Glutamatergic neuron (in vitro differentiated cells): ENCODE data around the gene PPP3CB. TPM values are rescaled to one million over a fixed set of nuclear protein-coding genes. Genes with fewer than 3 reads are reported as not detected.

ENCODE experiments used
- DNase-seq: peaks from one replicate; pipeline ENCODE4 v3.0.0; 2022
- H3K27ac Mint-ChIP-seq: one replicate; pipeline ENCODE4 v1.8.0; 2020; ENCODE audit warnings: mild to moderate bottlenecking, mixed read lengths, inconsistent platforms; ENCODE audit not compliant: unreplicated experiment
- H3K27me3 Mint-ChIP-seq: one replicate; pipeline ENCODE4 v1.8.0; 2020; ENCODE audit warnings: mild to moderate bottlenecking, moderate library complexity, mixed read lengths, inconsistent platforms; ENCODE audit not compliant: unreplicated experiment
- H3K36me3 Mint-ChIP-seq: one replicate; pipeline ENCODE4 v1.8.0; 2020; ENCODE audit warnings: mild to moderate bottlenecking, mixed read lengths, inconsistent platforms; ENCODE audit not compliant: unreplicated experiment
- H3K4me1 Mint-ChIP-seq: one replicate; pipeline ENCODE4 v1.8.0; 2020; ENCODE audit warnings: mild to moderate bottlenecking, low read depth, mixed read lengths, inconsistent platforms; ENCODE audit not compliant: unreplicated experiment
- H3K4me3 Mint-ChIP-seq: one replicate; pipeline ENCODE4 v1.8.0; 2020; ENCODE audit warnings: mild to moderate bottlenecking, mixed read lengths, inconsistent platforms; ENCODE audit not compliant: unreplicated experiment
- H3K9me3 Mint-ChIP-seq: one replicate; pipeline ENCODE4 v1.8.0; 2020; ENCODE audit warnings: mild to moderate bottlenecking, moderate library complexity, mixed read lengths, inconsistent platforms; ENCODE audit not compliant: unreplicated experiment
- total RNA-seq: library from RNA; stranded (reverse); fragmentation: NEBNext Ultra II Directional; extraction: Animal tissue kit (Norgen Biotek cat#: 25700); gene quantifications from one replicate; pipeline ENCODE4 v1.2.1, GENCODE V29; 2021; ENCODE audit not compliant: unreplicated experiment
- TF ChIP-seq, protein P1 (sequence below): fragments of 200-600 bp; sonication (generic); IDR thresholded peaks from one replicate; pipeline ENCODE4 v1.5.0; 2021; ENCODE audit not compliant: partially characterized antibody, unreplicated experiment

The PPP3CB gene
- total RNA-seq, 1 donor from 2014 or later = 67.9 TPM

DNA sequence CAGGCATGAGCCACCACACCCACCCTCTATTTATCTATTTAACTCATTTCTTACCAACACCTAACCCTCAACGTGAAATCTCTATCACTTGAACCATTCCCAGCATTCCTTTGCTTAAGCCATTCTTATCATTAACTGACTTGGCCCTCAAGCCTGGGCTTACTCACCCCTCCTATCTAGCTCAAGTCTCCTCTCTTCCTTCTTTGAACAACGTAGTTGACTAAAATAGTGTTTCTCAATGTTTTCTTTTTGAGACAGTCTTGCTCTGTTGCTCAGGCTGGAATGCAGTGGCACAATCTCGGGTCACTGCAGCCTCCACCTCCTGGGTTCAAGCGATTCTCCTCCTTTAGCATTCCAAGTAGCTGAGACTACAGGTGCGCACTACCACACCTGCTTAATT, 89.0 kb downstream of the PPP3CB start:
- TF ChIP-seq, protein P1, sequence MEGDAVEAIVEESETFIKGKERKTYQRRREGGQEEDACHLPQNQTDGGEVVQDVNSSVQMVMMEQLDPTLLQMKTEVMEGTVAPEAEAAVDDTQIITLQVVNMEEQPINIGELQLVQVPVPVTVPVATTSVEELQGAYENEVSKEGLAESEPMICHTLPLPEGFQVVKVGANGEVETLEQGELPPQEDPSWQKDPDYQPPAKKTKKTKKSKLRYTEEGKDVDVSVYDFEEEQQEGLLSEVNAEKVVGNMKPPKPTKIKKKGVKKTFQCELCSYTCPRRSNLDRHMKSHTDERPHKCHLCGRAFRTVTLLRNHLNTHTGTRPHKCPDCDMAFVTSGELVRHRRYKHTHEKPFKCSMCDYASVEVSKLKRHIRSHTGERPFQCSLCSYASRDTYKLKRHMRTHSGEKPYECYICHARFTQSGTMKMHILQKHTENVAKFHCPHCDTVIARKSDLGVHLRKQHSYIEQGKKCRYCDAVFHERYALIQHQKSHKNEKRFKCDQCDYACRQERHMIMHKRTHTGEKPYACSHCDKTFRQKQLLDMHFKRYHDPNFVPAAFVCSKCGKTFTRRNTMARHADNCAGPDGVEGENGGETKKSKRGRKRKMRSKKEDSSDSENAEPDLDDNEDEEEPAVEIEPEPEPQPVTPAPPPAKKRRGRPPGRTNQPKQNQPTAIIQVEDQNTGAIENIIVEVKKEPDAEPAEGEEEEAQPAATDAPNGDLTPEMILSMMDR = no peak
- Mint-ChIP-seq H3K4me1 (peaks cover 12% of the 10 kb centered on the region), H3K9me3 (peaks cover 2% of the 10 kb centered on the region), H3K36me3 (no peaks in the 10 kb centered on the region), H3K27ac (no peak overlapping the region), H3K4me3 (no peak overlapping the region), H3K27me3 (peaks cover 4% of the 10 kb centered on the region)
- DNase-seq = no peak

DNA sequence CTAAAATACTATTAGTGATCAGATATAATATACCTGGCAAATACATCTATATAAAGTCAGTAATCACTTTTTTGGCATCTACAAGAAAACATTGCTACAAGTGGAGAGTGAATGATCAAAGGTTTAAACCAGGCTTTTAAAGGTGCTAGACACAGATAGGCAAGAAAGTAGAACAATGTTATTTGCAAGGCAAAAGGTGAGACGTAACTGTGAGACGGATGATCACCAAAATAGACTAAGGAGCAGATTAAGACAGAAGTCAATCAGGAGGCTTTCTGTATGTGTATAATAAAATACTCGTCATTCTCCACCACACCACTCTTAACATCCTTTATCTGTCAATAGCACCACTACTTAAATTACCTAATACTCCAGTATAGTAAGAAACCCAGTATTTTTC, 90.3 kb downstream of the PPP3CB start:
- no peak overlapping the region for H3K4me3 Mint-ChIP-seq
- no peak overlapping the region for H3K27ac Mint-ChIP-seq
- H3K27me3 Mint-ChIP-seq = peaks cover 4% of the 10 kb centered on the region
- no peaks in the 10 kb centered on the region for H3K36me3 Mint-ChIP-seq
- peaks cover 12% of the 10 kb centered on the region for H3K4me1 Mint-ChIP-seq
- no peak for DNase-seq
- peaks cover 2% of the 10 kb centered on the region for H3K9me3 Mint-ChIP-seq
- TF ChIP-seq, protein P1 = no peak

DNA sequence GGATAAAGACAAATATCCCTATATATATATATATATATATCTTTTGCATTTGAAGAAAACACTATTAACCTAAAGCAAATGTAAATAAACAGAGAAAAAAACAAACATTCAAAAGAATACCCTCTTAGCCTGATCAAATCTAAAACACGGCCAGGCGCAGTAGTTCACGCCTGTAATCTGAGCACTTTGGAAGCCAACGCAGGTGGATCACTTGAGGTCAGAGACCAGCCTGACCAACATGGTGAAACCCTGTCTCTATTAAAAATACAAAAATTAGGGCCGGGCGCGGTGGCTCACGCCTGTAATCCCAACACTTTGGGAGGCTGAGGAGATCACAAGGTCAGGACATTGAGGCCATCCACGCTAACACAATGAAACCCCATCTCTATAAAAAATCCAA, 91.1 kb downstream of the PPP3CB start:
- no peak for DNase-seq
- Mint-ChIP-seq H3K4me1 (peaks cover 8% of the 10 kb centered on the region), H3K27me3 (peaks cover 1% of the 10 kb centered on the region), H3K27ac (no peak overlapping the region), H3K4me3 (no peak overlapping the region), H3K36me3 (no peaks in the 10 kb centered on the region), H3K9me3 (peaks cover 2% of the 10 kb centered on the region)
- TF ChIP-seq, protein P1 = no peak

DNA sequence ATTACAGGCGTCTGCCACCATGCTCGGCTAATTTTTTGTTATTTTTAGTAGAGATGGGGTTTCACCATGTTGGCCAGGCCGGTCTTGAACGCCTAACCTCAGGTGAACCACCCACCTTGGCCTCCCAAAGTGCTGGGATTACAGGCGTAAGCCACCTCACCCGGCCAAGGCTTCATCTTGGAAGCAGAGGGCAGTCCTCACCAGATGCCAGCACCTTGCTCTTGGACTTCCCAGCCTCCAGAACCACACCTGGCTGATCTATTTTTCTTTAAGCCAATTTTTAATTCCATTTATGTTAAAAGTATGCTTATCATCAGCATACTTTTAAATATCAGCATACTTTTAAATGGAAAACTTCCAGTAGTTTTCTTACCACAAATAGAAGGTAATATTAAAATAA, 94.2 kb downstream of the PPP3CB start:
- H3K36me3 Mint-ChIP-seq = no peaks in the 10 kb centered on the region

DNA sequence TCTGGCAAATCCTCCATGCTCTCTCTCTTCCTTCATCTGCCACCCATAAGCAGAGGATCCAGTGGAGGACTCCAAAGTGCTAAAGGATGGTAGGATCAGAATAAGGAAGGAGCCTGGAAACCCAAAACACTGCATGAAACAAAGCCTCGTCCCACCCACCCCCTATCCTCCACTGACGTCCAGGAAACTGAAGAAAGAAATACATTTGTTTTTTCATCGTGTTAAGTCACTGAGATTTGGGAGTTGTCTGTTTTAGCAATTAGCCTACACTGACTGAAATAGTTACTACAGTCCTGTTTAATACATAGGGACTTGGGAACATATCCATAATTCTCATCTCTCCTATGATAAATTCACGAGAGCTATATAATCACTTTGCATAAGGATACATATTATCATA, 96.8 kb downstream of the PPP3CB start:
- no peaks in the 10 kb centered on the region for H3K9me3 Mint-ChIP-seq
- no peaks in the 10 kb centered on the region for H3K36me3 Mint-ChIP-seq
- peaks cover 2% of the 10 kb centered on the region for H3K27me3 Mint-ChIP-seq
- TF ChIP-seq, protein P1 = no peak
- H3K4me1 Mint-ChIP-seq = no peaks in the 10 kb centered on the region
- no peak for DNase-seq
- H3K4me3 Mint-ChIP-seq = no peak overlapping the region
- no peak overlapping the region for H3K27ac Mint-ChIP-seq

More for the DNA sequence above, 94.2 kb downstream of the PPP3CB start:
- DNase-seq = no peak
- TF ChIP-seq, protein P1 = no peak
- no peak overlapping the region for H3K4me3 Mint-ChIP-seq
- no peaks in the 10 kb centered on the region for H3K4me1 Mint-ChIP-seq
- H3K27me3 Mint-ChIP-seq = peaks cover 1% of the 10 kb centered on the region
- H3K9me3 Mint-ChIP-seq = peaks cover 2% of the 10 kb centered on the region
- no peak overlapping the region for H3K27ac Mint-ChIP-seq
